GM19099 (cell line): ENCODE results near the gene WDR12.

Experiments used
- POLR2A ChIP-seq: IDR thresholded peaks from 3 replicates; pipeline ENCODE4 v1.6.1; 2011; ENCODE audit warnings: low read depth; ENCODE audit not compliant: insufficient read length; ENCODE audit errors: extremely low read depth

WDR12 gene

DNA sequence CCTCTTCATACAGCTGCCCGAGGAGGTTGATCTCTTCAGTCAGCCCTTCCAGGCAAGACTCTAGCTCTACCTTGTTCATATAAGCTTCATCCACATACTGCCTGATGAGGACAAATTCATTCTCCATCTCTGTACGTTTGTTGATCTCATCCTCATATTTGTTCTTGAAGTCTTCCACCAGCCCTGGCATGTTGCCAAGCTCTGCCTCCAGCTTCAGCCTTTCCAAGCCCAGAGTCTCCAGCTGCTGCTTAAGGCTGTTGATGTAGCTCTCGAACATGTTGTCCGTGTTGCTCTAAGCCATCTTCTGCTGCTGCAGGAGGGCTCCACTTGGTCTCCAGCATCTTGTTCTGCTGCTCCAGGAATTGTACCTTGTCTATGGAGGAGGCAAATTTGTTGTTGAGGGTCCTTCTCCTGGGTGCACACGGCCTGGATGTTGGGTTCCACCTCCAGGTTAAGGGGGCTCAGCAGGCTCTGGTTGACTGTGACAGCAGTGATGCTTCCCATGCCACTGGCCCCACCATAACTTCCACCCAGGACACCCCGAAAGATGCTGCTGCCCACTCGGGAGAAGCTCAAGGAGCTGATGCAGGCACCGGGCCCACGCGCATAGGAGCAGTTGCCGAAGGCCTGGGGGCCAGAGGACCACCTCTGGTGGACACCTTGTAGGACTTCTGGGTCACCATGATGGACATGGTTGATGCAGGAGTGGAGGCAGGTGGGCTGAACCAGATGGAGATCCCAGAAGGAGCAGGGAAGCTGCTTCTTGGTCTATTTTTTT lies 70.2 kb downstream of the WDR12 start:
- no peak for TF ChIP-seq POLR2A

DNA sequence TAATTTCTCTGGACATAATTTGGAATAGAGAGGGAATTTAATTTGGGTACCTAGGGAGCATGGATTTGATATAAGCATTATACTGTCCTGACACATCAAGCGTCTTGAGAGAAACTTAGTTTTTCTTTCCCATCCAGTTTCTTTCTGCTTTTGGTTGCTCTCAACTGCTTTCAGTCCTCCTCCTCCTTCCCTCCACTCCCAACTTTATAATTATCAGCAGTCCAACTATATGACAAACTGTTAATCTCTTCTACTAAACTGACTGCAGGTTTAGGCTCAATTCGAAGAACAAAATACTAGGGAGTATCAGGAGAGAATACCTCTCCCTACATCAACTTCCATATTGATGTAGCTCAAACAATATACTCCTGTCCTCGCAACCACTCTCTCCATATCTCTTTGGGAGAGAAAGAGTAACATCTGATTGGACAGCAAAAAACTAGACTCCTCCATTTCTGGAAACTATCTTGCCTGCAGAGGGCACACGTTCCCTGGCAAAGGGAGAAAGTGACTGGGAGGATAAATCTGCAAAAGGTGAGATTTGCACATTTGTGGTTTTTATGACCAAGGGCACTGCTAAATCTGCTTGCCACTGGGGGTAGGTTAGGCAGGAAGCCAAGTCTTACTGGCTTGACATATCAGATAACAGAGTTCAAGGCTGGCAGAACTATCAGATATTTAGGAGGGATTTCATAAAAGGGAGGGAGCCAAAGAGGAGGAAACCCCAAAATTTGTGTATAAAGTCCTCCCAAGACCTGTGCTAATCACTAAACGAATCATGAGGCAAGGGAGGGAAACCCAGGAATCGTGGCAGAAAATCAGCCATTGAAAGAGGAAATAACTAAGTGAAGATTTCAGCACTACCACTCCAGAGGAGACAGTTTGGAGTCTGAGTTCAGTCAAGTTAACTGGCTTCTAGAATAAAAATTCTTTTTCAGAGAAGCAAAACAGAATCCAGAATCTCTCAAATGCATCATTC lies 79.9 kb downstream of the WDR12 start:
- no peak for TF ChIP-seq POLR2A

DNA sequence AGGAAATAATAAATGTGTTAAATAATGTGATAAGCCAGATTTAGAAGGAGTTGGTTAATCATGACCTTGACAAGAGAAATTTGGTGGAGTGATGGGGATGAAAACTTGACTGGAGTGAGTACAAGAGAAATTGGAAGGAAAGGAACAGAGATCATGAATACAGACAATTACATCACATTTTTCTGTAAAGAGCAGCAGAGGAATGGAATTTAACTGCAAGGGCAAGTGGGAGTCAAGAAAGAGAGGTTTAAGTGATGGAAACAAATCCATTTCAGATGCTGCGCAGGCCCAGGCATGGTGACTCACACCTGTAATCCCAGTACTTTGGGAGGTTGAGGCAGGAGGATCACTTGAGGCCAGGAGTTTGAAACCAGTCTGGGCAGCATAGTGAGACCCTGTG lies 86.6 kb downstream of the WDR12 start:
- no peak for TF ChIP-seq POLR2A
